Ishikawa (cell line): ENCODE data around the gene ADGRG1.
A peak's percentile ranks its signal among the peaks of the same experiment; 100 is the strongest.

Experiments used
- CEBPB ChIP-seq: IDR thresholded peaks from 2 replicates; pipeline ENCODE4 v1.6.1; 2012
- CREB1 ChIP-seq: IDR thresholded peaks from 2 replicates; pipeline ENCODE4 v1.6.1; 2012; ENCODE audit warnings: low read depth
- EGR1 ChIP-seq: IDR thresholded peaks from 2 replicates; pipeline ENCODE4 v1.6.1; 2012
- EP300 ChIP-seq: IDR thresholded peaks from 2 replicates; pipeline ENCODE4 v1.6.1; 2012; ENCODE audit warnings: borderline replicate concordance
- FOXM1 ChIP-seq: IDR thresholded peaks from 2 replicates; pipeline ENCODE4 v1.6.1; 2012; ENCODE audit warnings: low read depth, borderline replicate concordance
- MAX ChIP-seq: IDR thresholded peaks from 2 replicates; pipeline ENCODE4 v1.6.1; 2012
- NFIC ChIP-seq: IDR thresholded peaks from 2 replicates; pipeline ENCODE4 v1.6.1; 2012
- RAD21 ChIP-seq: IDR thresholded peaks from 2 replicates; pipeline ENCODE4 v1.6.1; 2012; ENCODE audit warnings: low read depth
- TAF1 ChIP-seq: IDR thresholded peaks from 2 replicates; pipeline ENCODE4 v1.6.1; 2012; ENCODE audit warnings: low read depth, mild to moderate bottlenecking
- TCF12 ChIP-seq: IDR thresholded peaks from 2 replicates; pipeline ENCODE4 v1.6.1; 2012; ENCODE audit warnings: low read depth
- TEAD4 ChIP-seq: IDR thresholded peaks from 2 replicates; pipeline ENCODE4 v1.6.1; 2012
- USF1 ChIP-seq: IDR thresholded peaks from 2 replicates; pipeline ENCODE4 v1.6.1; 2012
- YY1 ChIP-seq: IDR thresholded peaks from 2 replicates; pipeline ENCODE4 v1.6.1; 2012; ENCODE audit warnings: low read depth
- ZBTB7A ChIP-seq: IDR thresholded peaks from 2 replicates; pipeline ENCODE4 v1.6.1; 2012; ENCODE audit warnings: low read depth
- TF ChIP-seq, protein P1 (sequence below): IDR thresholded peaks from 2 replicates; pipeline ENCODE4 v1.6.1; 2012; ENCODE audit warnings: low read depth, mild to moderate bottlenecking

ADGRG1 gene

GRCh38 chr16:57589374-57589773 lies 39.1 kb upstream of the ADGRG1 start:
- no peak for TF ChIP-seq ZBTB7A

GRCh38 chr16:57590654-57591085 lies 37.8 kb upstream of the ADGRG1 start:
- TF ChIP-seq, protein P1, sequence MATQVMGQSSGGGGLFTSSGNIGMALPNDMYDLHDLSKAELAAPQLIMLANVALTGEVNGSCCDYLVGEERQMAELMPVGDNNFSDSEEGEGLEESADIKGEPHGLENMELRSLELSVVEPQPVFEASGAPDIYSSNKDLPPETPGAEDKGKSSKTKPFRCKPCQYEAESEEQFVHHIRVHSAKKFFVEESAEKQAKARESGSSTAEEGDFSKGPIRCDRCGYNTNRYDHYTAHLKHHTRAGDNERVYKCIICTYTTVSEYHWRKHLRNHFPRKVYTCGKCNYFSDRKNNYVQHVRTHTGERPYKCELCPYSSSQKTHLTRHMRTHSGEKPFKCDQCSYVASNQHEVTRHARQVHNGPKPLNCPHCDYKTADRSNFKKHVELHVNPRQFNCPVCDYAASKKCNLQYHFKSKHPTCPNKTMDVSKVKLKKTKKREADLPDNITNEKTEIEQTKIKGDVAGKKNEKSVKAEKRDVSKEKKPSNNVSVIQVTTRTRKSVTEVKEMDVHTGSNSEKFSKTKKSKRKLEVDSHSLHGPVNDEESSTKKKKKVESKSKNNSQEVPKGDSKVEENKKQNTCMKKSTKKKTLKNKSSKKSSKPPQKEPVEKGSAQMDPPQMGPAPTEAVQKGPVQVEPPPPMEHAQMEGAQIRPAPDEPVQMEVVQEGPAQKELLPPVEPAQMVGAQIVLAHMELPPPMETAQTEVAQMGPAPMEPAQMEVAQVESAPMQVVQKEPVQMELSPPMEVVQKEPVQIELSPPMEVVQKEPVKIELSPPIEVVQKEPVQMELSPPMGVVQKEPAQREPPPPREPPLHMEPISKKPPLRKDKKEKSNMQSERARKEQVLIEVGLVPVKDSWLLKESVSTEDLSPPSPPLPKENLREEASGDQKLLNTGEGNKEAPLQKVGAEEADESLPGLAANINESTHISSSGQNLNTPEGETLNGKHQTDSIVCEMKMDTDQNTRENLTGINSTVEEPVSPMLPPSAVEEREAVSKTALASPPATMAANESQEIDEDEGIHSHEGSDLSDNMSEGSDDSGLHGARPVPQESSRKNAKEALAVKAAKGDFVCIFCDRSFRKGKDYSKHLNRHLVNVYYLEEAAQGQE, result no peak
- TF ChIP-seq TAF1 (no peak), FOXM1 (no peak), MAX (no peak), USF1 (no peak), RAD21 (no peak)

GRCh38 chr16:57591086-57591869 lies 37.2 kb upstream of the ADGRG1 start:
- TF ChIP-seq, protein P1, result no peak
- TF ChIP-seq RAD21 (peak; percentile 93), TCF12 (0 out of 2 replicates have a peak, but pooled peaks have one; percentile 14), TEAD4 (peak; percentile 75; the same call in 1 of the 2 replicates), NFIC (peak; percentile 38; the same call in 1 of the 2 replicates)

DNA sequence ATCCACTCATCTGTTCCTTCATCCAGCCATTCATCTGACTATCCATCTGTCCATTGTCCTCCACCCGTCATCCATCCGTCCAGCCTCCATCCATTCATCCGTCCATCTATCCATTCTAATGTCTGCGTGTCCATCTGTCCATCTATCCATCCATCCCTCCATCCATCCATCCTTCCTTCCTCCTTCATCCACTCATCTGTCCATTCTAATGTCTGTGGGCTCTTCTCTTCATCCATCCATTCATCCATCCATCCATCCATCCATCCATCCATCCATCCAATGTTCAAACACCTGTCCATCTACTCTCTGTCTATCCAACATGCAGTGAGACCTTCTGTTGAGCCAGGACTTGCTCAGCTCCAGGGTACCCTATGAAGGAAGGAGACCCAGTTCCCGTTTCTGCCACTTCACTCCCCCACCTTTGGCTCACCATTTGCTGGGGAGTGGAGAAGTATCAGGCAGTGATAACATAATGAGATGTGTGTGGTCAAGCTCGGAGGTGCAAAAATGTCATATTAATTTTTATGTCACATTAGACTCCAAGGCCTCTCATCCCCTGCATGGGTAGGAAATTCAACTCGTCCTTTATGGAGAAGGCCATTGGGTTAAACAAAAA lies 36.5 kb upstream of the ADGRG1 start:
- no peak for TF ChIP-seq NFIC
- TF ChIP-seq TCF12, result no peak

DNA sequence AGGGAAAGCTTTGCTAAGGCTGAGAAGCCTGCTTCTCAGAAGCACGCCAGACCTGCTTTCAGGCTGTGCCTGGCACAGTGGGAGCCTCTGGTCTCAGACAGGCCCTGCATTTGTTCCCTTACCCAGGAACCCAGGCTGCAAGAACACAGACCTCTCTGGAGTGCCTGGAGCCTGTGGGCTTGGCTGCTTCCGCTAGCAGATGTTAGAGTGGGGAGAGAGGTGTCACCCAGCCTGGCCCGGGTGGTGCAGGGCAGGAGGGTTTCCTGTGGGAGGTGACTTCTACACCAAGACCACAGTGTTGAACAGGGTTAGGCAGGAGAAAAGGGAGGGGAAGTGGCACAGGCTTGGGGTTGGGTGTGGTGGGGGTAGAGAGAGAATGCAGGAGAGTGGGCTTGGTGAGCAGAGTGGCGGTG lies 35.8 kb upstream of the ADGRG1 start:
- TF ChIP-seq YY1 (no peak), TCF12 (no peak), CREB1 (no peak), EGR1 (no peak), USF1 (no peak)

GRCh38 chr16:57593021-57593420 lies 35.4 kb upstream of the ADGRG1 start:
- TF ChIP-seq TCF12 (no peak), CREB1 (no peak), EP300 (no peak)

- no peak for TF ChIP-seq FOXM1
- no peak for TF ChIP-seq TAF1
- TF ChIP-seq USF1, result no peak
- no peak for TF ChIP-seq TCF12
- no peak for TF ChIP-seq YY1
- no peak for TF ChIP-seq EGR1
- no peak for TF ChIP-seq CREB1
- no peak for TF ChIP-seq RAD21
- TF ChIP-seq, protein P1, result no peak
- no peak for TF ChIP-seq NFIC
- TF ChIP-seq ZBTB7A, result no peak
- TF ChIP-seq MAX, result no peak
- no peak for TF ChIP-seq EP300
- TF ChIP-seq TEAD4, result no peak
- no peak for TF ChIP-seq CEBPB
These were observed 34.4 kb upstream of the ADGRG1 start for GRCh38 chr16:57593990-57594389.
